Activated naive CD4-positive, alpha-beta T cell treated with Interleukin-2 at 50 U/mL for 16 hours (primary cell): ENCODE data around the gene HOXD11.

Source experiments
- DNase-seq: peaks from one replicate; pipeline ENCODE4 v3.0.0-alpha.2; 2020

Gene HOXD11

GRCh38 chr2:176094349-176094748 is 12.7 kb upstream of the HOXD11 start:
- DNase-seq: no peak

DNA sequence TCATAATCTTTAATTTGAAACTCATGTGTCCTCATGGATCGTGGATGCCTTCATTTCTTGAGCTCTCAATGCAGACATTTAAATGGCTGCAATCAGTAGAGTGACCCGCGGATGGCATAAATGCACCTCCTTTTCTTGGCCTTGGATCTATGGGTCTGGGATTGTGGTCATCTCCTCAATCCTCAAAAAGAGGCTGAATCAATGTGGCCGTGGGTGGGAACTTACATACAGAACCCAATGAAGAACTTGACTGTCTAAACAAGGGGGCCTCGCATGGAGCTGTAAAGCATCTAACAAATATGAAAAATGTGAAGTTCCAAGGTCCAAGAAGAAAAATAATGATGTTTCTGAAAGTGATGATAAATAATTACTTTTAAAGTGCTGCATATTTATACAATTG is 11.7 kb upstream of the HOXD11 start:
- no peak for DNase-seq

DNA sequence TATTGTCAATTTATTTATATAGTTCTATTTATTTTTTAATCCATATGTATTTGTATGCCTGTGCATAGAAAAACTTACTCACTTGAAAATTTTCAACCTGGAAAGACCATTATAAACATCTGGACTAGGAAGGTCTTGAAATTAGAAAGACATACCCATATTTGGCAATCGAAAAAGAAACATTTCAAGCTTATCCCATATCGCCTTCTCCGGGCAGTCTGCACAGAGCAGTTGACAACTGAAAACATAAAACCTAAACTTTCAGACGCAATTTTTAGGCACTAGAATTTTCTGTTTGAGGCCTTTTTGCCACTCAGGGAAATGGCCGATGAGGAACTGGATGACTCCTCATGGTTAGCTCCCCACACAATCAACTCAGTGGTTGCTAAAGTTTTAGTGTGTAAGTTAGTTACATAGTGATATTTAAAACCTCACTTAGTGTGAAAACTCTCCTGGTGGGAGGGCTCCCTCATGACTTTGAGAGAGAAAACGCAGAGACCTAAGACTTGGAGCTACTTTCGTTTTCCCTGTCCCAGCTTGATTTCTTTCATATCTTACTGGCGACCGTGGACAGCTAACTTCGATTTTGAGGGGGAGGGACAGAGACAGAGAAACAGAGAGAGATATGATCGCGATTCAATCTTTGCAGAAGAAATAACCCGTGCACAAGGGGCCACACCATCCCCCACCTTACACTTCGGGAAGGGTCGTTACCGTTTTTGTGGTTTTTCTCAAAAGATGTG is 10.7 kb upstream of the HOXD11 start:
- DNase-seq: no peak

DNA sequence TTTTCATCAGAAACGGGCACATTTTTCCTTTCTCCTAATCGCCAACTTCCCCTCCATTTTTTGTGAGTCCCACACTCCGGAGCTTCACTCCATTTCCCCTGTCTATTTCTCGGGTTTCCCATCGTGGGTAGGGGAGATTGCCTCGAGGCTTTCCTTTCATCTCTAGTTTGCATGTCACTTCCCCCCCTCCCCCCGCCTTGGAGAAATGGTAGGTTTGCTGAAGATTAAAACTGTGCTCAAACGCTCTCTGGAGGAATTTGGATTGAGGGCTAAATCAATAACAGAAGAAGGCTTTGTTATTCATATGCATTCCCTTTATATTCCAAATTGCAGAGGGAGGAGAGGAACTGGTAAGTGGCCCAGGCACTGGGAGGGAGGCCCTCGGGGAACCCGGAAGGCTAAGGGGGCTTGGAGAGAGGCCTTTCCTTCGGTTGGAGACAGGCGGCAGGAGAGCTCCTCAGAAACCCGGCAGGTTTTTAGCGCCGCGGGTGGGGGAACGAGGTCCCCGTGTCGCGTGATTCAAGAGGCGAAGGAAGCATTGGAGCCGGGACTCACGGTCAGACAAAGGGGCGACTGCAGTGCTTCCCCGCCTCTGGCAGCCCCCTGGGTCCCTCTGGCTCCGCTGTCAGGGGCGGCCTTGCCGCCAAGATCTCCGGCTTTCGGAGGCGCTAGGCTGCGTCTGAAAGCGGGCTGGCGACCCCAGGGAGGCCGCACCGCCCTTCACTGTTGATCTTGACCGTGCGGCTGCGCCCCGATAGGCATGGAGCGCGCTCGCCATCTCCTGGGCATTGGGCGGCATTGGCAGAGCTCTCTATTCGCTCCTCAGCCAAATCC is 9.9 kb upstream of the HOXD11 start:
- DNase-seq: peak; percentile 51

DNA sequence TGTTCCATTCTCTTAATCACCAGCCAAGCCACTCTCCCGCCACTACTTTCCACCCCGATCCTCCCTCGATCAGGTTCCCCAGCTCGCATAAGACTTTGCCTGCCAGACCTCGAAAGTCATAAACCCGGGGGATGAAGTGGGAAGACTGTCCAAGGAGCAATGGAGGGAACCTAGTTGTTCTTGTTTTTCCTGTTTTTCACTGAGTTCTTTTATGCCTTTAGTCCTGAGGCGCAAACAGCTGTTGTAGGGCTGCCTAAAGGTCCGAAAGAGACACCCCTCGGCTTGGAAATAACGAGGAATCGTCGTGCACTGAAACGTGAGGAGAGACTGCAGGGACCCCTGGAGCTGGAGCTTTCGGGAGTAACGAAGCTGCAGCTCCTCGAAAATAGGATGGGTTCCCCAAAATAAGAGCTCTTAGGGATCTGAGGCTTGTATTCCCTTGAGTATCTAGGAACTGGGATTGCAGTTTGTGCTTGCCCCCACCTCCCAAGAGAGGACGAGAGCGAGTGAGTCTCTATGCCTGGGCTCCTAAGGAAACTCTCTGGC is 9.2 kb upstream of the HOXD11 start:
- DNase-seq: no peak

DNA sequence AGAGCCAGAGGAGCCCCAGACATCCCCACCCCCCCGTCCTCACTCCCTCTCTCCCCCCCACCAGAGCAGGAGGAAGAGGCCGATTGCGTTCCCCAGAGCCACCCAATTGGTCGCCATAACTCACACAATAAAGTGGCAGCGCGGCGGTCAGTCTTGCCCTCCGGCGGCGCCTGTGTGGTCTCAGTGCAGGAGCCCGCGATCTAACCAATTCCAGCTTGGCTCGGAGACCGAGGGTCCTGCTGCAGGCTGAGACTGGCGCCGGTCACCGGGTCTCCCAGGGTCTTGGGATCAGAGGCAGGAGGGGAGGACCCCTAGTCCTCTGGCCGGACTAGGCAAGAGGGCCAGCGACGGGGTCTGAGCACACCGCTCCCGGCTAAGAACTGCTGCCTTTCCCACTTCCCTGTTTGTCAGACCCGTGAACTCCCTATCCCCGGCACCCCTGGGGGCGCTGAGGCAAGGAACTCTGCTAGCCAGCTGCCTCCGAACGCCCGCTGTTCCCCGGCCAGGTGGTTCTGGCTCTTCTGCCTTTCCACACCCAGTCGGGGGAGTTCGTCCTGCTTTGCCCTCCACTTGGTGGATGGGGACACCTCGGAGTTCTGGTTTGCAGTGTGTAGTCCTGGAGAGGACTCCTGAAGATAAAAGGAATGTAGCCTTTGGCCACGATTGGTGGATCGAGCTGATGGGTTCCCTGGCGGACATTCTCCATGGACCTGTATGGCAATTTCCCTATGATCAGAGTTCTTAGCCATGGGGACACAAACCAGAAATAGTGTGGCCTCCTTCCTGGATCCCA is 8.5 kb upstream of the HOXD11 start:
- DNase-seq: no peak

DNA sequence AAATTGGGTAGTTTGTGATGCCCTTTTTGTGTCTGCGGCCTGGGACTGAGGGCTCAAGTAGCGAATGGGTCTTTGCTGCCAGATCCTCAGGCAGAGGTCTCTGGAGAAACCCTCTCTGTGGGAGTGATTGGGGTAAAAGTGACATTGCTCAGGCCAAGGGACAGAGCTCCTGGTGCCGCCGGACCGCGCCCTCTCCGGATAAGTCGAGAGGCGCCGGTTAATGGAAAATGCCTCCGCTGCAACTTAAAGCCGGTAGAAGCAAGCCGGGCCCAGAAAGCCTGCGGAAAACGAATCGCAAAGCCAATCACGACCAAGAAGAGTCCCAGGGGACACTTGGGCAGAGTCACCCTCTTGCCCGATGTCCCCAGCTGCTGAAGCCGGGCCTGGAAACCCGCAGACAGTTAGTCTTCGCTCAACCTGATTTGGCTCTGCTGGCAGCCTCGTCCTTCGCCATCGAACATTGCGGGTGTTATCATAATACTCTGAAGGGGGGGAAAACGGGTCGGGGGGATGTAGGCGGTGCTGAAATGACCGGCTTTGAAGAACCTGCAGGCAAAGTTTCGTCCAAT is 7.8 kb upstream of the HOXD11 start:
- DNase-seq: no peak

DNA sequence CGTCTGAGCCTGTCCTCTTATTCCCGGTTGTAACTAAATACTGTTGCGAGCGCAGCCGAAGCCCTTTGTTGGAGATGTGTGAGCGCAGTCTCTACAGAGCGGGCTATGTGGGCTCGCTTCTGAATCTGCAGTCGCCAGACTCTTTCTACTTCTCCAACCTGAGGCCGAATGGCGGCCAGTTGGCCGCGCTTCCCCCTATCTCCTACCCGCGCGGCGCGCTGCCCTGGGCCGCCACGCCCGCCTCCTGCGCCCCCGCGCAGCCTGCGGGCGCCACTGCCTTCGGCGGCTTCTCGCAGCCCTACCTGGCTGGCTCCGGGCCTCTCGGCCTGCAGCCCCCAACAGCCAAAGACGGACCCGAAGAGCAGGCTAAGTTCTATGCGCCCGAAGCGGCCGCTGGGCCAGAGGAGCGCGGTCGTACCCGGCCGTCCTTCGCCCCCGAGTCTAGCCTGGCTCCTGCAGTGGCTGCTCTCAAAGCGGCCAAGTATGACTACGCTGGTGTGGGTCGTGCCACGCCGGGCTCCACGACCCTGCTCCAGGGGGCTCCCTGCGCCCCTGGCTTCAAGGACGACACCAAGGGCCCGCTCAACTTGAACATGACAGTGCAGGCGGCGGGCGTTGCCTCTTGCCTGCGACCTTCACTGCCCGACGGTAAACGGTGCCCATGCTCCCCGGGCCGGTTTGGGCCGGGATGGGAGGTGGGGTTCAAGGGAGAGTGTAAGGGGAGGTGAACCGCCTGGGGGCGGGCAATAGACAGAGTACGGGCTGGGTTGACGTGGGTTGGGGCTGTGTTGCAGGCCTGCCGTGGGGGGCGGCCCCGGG is 7.1 kb upstream of the HOXD11 start, which contains the start of gene HOXD12:
TSS of gene HOXD12 (plus strand) at position 68 of the 819 bp plus-strand sequence. CDS start at position 75, 7 bp downstream.
- DNase-seq: no peak

- DNase-seq: no peak
Observed at GRCh38 chr2:176100547-176101140, 6.4 kb upstream of the HOXD11 start.

DNA sequence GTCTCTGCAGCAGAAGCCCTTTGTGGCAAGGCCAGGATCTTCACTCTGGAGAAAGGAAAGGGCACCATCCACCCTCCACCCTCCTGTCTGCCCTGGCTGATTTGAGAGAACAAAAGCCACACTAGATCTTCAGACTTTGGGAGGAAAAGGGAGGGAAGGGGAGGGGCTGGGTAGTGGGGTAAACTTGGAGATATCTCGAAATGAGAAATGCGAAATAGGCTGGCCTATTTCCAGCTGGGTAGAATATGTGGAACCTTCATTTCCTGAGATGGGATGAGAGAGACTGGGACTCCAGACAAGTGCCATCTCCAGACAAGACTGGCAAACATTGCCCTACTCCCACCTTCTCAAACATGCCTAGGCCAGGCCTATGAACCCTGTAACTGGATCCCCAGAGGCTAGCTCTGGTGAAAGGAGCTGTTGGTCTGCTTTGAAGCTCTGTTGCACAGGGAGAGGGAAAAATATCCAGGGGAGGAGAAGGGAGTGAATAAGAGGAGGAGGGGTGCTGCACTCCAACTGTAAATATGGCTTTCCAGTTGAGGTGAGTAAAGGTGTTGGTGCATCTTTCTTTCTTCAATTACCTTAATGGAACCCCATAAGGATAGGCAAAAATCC is 5.8 kb upstream of the HOXD11 start:
- DNase-seq: no peak

DNA sequence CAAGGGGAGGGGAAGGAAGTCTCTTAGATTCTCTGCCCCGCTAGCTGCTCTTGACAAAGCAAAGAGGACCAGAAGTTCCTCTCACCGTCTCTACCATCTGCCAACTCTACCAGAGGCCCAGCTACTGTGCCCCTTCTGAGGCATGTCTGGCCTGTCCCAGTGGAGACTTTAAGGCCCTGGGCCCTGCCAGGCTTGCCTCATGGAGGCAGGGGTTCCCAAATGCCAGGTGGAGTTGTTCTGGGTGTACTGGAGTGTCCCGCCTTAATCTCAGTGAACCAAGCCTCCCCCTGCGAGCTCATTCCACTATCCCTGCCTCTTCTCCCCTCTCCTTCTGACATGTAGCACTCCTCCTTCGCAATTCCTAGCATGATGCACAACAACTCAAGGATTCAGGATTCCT is 5.2 kb upstream of the HOXD11 start:
- no peak for DNase-seq

- no peak for DNase-seq
Observed at GRCh38 chr2:176102309-176102866, 4.7 kb upstream of the HOXD11 start.

GRCh38 chr2:176103194-176103593 is 3.9 kb upstream of the HOXD11 start:
- no peak for DNase-seq

GRCh38 chr2:176103742-176104315 is 3.3 kb upstream of the HOXD11 start:
- no peak for DNase-seq

GRCh38 chr2:176104316-176105077 is 2.6 kb upstream of the HOXD11 start:
- no peak for DNase-seq

GRCh38 chr2:176105078-176105729 is 1.9 kb upstream of the HOXD11 start:
- DNase-seq: no peak

DNA sequence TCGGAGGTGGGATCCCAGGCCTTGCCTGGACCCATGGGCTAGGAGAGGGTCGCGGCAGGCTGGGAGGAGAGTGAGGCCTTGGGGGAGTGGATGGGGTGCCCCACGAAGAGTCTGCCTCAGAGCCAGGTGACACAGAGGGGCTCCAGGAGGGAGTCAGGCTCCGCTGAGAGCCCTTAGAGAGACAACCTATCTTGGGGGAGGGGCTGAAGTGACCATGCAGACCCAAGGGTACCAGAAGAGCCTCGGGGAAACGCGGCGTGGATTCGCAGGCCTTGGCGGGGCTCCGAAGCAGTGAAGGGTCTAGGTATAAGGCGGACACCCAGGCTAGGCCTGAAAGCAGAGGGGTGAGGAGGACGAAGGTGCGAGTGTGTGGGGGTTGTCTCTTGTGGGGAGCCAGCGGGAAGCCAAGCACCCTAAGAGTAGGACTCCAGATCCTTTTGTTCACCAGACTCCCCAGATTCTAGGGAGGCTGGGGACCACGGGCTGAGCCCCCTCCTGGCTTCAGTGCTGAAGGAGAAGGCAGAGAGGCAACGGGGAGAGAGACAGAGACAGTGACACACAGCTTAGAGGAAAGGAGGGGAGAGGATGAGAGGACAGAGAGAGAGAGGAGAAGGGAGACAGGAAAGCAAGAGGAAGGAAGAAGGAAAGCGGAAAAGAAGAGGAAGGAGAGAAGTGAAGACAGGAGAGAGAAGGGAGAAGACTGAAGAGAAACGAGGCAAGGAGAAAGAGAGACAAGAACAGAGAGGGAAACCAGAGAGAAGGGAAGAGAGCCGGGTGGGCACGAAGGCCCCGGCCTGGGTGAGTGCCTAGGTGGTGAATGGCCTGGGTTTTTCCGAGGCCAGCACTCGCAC is 1.1 kb upstream of the HOXD11 start:
- DNase-seq: no peak

DNA sequence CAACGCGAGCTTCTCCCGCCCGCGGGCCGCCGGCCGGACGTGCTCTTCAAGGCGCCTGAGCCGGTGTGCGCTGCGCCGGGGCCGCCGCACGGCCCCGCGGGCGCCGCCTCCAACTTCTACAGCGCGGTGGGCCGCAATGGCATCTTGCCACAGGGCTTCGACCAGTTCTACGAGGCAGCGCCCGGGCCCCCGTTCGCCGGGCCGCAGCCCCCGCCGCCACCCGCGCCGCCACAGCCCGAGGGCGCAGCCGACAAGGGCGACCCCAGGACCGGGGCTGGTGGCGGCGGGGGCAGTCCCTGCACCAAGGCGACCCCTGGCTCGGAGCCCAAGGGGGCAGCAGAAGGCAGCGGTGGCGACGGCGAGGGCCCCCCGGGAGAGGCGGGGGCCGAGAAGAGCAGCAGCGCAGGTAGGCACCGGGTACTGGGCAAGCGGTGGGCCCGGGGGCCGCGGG is 676 bp downstream of the HOXD11 start:
- no peak for DNase-seq
